ENCODE results near the gene DYTN.

DYTN gene

GRCh38 chr2:206700156-206700555 lies 18.0 kb downstream of the DYTN start:
- DNase-seq (ENCODE audit: low spot score), result no peak

- no peak for DNase-seq (ENCODE audit: low spot score)
Observed at GRCh38 chr2:206698811-206699210, 19.4 kb downstream of the DYTN start.

GRCh38 chr2:206696910-206697309 lies 21.3 kb downstream of the DYTN start:
- DNase-seq (ENCODE audit: low spot score), result no peak

- peak; percentile 79 for DNase-seq (ENCODE audit: low spot score)
Observed at GRCh38 chr2:206693399-206694137, 24.6 kb downstream of the DYTN start.

GRCh38 chr2:206692971-206693370 lies 25.2 kb downstream of the DYTN start:
- no peak for DNase-seq (ENCODE audit: low spot score)

- DNase-seq (ENCODE audit: low spot score), result no peak
Observed at GRCh38 chr2:206688990-206689389, 29.2 kb downstream of the DYTN start.

GRCh38 chr2:206688453-206688852 lies 29.7 kb downstream of the DYTN start:
- no peak for DNase-seq (ENCODE audit: low spot score)

- DNase-seq (ENCODE audit: low spot score), result no peak
Observed at GRCh38 chr2:206683546-206683945, 34.6 kb downstream of the DYTN start.

- no peak for DNase-seq (ENCODE audit: low spot score)
Observed at GRCh38 chr2:206670531-206671319, 47.5 kb downstream of the DYTN start.

GRCh38 chr2:206665251-206665650 lies 52.9 kb downstream of the DYTN start:
- no peak for DNase-seq (ENCODE audit: low spot score)

- no peak for DNase-seq (ENCODE audit: low spot score)
Observed at GRCh38 chr2:206657087-206657486, 61.1 kb downstream of the DYTN start.

GRCh38 chr2:206647985-206648384 lies 70.2 kb downstream of the DYTN start:
- no peak for DNase-seq (ENCODE audit: low spot score)

- DNase-seq (ENCODE audit: low spot score), result peak; percentile 87
Observed at GRCh38 chr2:206642075-206643025, 75.8 kb downstream of the DYTN start, which contains the start of gene FAM237A. TSS of gene FAM237A (plus strand) at chr2:206642487. CDS start at chr2:206644237, 1,750 bp downstream.

- no peak for DNase-seq (ENCODE audit: low spot score)
Observed at GRCh38 chr2:206641226-206641625, 77.0 kb downstream of the DYTN start.

GRCh38 chr2:206639636-206640035 lies 78.6 kb downstream of the DYTN start:
- DNase-seq (ENCODE audit: low spot score), result no peak

- no peak for DNase-seq (ENCODE audit: low spot score)
Observed at GRCh38 chr2:206635015-206635414, 83.2 kb downstream of the DYTN start.

- no peak for DNase-seq (ENCODE audit: low spot score)
Observed at GRCh38 chr2:206631340-206631739, 86.9 kb downstream of the DYTN start.

GRCh38 chr2:206627632-206628031 lies 90.6 kb downstream of the DYTN start:
- DNase-seq (ENCODE audit: low spot score), result no peak

- DNase-seq (ENCODE audit: low spot score), result no peak
Observed at GRCh38 chr2:206626108-206626507, 92.1 kb downstream of the DYTN start.

- DNase-seq (ENCODE audit: low spot score), result no peak
Observed at GRCh38 chr2:206619011-206619410, 99.2 kb downstream of the DYTN start.

GRCh38 chr2:206616151-206616550 lies 102.0 kb downstream of the DYTN start:
- DNase-seq (ENCODE audit: low spot score), result no peak

- no peak for DNase-seq (ENCODE audit: low spot score)
Observed at GRCh38 chr2:206615417-206616089, 102.6 kb downstream of the DYTN start.

Measured in iPS-NIHi11 (cell line).